Endothelial cell of umbilical vein (primary cell): ENCODE measurements around the gene ESF1. TPM values are rescaled to one million over a fixed set of nuclear protein-coding genes. Genes with fewer than 3 reads are reported as not detected.

Experiments
- BruUV-seq: library from RNA; stranded (reverse); fragments of 400-500 nt; replicated peaks from 2 replicates; lab custom pipeline; 2021; lab: Mats Ljungman, UMichigan
- CTCF ChIA-PET: fragments of 300-600, 350-600 bp; sonication (Branson Sonifier 250); formaldehyde crosslinking; loops from one replicate; lab custom pipeline; 2021; ENCODE audit warnings: antibody characterized with exemption, inconsistent platforms; lab: Charles Lee
- POLR2A ChIA-PET: fragments of 300-600, 350-600 bp; sonication (Branson Sonifier 250); formaldehyde crosslinking; loops from one replicate; lab custom pipeline; 2021; ENCODE audit warnings: antibody characterized with exemption, inconsistent platforms; lab: Charles Lee
- DNase-seq: peaks from one replicate; pipeline ENCODE4 v3.0.0-alpha.2; 2011; ENCODE audit warnings: low read depth, low spot score
- FAIRE-seq: peaks from 2 replicates; lab custom pipeline; 2011; peaks lifted over from hg19 to GRCh38; lab: Jason Lieb, UNC
- H2AFZ ChIP-seq: 2 replicates; pipeline ENCODE4 v1.6.0; 2012; ENCODE audit warnings: low read depth, low read length, control low read depth, inconsistent platforms
- H3K27ac ChIP-seq: 2 replicates; pipeline ENCODE4 v1.5.1; 2011; ENCODE audit warnings: low read depth, mild to moderate bottlenecking, control low read depth, low read length, moderate library complexity; ENCODE audit not compliant: insufficient read depth
- H3K27me3 ChIP-seq, 2 experiments: 2 replicates each; pipeline versions ENCODE4 v1.6.0 to v1.6.1; 2011; ENCODE audit warnings: low read length in 2 of 2, mixed read lengths in 1 of 2; ENCODE audit not compliant: control insufficient read depth in 2 of 2, insufficient read depth in 2 of 2
- H3K36me3 ChIP-seq, 2 experiments: 2 replicates in 1 of 2; 3 replicates in 1 of 2; pipeline ENCODE4 v1.5.1; 2011; ENCODE audit warnings: low read length in 2 of 2, mild to moderate bottlenecking in 1 of 2, moderate library complexity in 1 of 2; ENCODE audit not compliant: control insufficient read depth in 2 of 2, insufficient read depth in 2 of 2; ENCODE audit errors: extremely low read depth in 1 of 2
- H3K4me1 ChIP-seq: 3 replicates; pipeline ENCODE4 v1.5.1; 2011; ENCODE audit warnings: mild to moderate bottlenecking, low read length; ENCODE audit not compliant: control insufficient read depth, insufficient read depth; ENCODE audit errors: extremely low read depth
- H3K4me2 ChIP-seq: 2 replicates; pipeline ENCODE4 v1.6.1; 2011; ENCODE audit warnings: low read length, control low read depth, mixed read lengths; ENCODE audit not compliant: insufficient read depth
- H3K4me3 ChIP-seq, 3 experiments: fragments of 200-600 bp in 1 of 3; sonication (generic), shearing (Covaris generic) in 1 of 3; replicated peaks in 1 of 3; 2 replicates each; pipeline ENCODE4 v1.5.1; 2011 to 2016; ENCODE audit warnings: control low read depth in 3 of 3, low read length in 3 of 3, mild to moderate bottlenecking in 2 of 3, inconsistent platforms in 1 of 3, low read depth in 1 of 3, moderate library complexity in 1 of 3; ENCODE audit not compliant: insufficient read depth in 1 of 3
- H3K79me2 ChIP-seq: 2 replicates; pipeline ENCODE4 v1.6.0; 2012; ENCODE audit warnings: low read length, inconsistent platforms; ENCODE audit not compliant: control insufficient read depth, insufficient read depth
- H3K9ac ChIP-seq: replicated peaks from 2 replicates; pipeline ENCODE3; 2011; ENCODE audit warnings: low read length, control low read depth; ENCODE audit not compliant: insufficient read depth; ENCODE audit errors: extremely low read depth
- H3K9me1 ChIP-seq: replicated peaks from 3 replicates; pipeline ENCODE4 v1.6.0; 2011; ENCODE audit warnings: mild to moderate bottlenecking, low read length; ENCODE audit not compliant: control insufficient read depth, insufficient read depth; ENCODE audit errors: extremely low read depth
- H3K9me3 ChIP-seq: replicated peaks from 2 replicates; pipeline ENCODE4 v1.5.1; 2012; ENCODE audit warnings: low read length, inconsistent platforms; ENCODE audit not compliant: control insufficient read depth, insufficient read depth
- H4K20me1 ChIP-seq: replicated peaks from 2 replicates; pipeline ENCODE3; 2011; ENCODE audit warnings: mild to moderate bottlenecking, low read length; ENCODE audit not compliant: control insufficient read depth, insufficient read depth; ENCODE audit errors: extremely low read depth
- EZH2 ChIP-seq: IDR thresholded peaks from 2 replicates; pipeline ENCODE4 v1.6.1; 2012; ENCODE audit warnings: borderline replicate concordance, low read depth, mild to moderate bottlenecking, moderate library complexity, low read length, inconsistent platforms; ENCODE audit not compliant: severe bottlenecking
- FOS ChIP-seq: IDR thresholded peaks from 2 replicates; pipeline ENCODE4 v1.6.1; 2011; ENCODE audit warnings: mild to moderate bottlenecking, low read length, moderate library complexity, borderline replicate concordance; ENCODE audit not compliant: insufficient read depth
- GATA2 ChIP-seq: IDR thresholded peaks from 2 replicates; pipeline ENCODE4 v1.7.0; 2011; ENCODE audit warnings: low read depth, mild to moderate bottlenecking, moderate library complexity, mixed read lengths, low read length; ENCODE audit not compliant: insufficient read length, insufficient read depth
- JUN ChIP-seq: IDR thresholded peaks from 2 replicates; pipeline ENCODE4 v1.6.1; 2011; ENCODE audit warnings: borderline replicate concordance, low read depth; ENCODE audit not compliant: insufficient read length, insufficient read depth
- MYC ChIP-seq: IDR thresholded peaks from one replicate; pipeline ENCODE4 v1.6.1; 2011; ENCODE audit warnings: mild to moderate bottlenecking, low read depth, low read length
- POLR2A ChIP-seq: IDR thresholded peaks from 2 replicates; pipeline ENCODE4 v1.6.1; 2012; ENCODE audit warnings: low read depth, mild to moderate bottlenecking, control low read depth, low read length
- POLR2AphosphoS5 ChIP-seq: IDR thresholded peaks from 2 replicates; pipeline ENCODE4 v1.6.1; 2012; ENCODE audit warnings: low read depth, mild to moderate bottlenecking, control low read depth, low read length, moderate library complexity; ENCODE audit not compliant: insufficient read depth
- dilution Hi-C: fragments of 300-500 bp; cut with MboI; formaldehyde crosslinking; loops from one replicate; pipeline ENCODE4 v1.15.0; 2019; ENCODE audit warnings: low sequenced_read_pairs; ENCODE audit not compliant: extremely low pct_ligation_motif_present
- intact Hi-C: fragments of 100-400 bp; cut with micrococcal nuclease; formaldehyde crosslinking; loops from one replicate; pipeline ENCODE4 v1.10.0; 2022
- polyA plus RNA-seq, 4 experiments: library from polyadenylated mRNA; depleted of rRNA in 3 of 4; stranded (reverse) in 3 of 4; unstranded in 1 of 4; fragments of >200 nt; gene quantifications; 2 replicates each; pipeline versions ENCODE4 v1.2.1 to v1.2.3, GENCODE V29; 2011 to 2012; ENCODE audit warnings: missing spikeins in 1 of 4
- total RNA-seq: library from RNA; stranded (reverse); gene quantifications from 2 replicates; pipeline ENCODE4 v1.2.3, GENCODE V29; 2021
- TF ChIP-seq, protein P1 (sequence below), 2 donors: IDR thresholded peaks; 1 replicate in 1 of 2; 2 replicates in 1 of 2; pipeline ENCODE4 v1.5.1; 2011; ENCODE audit warnings: low read length in 2 of 2, mild to moderate bottlenecking in 2 of 2, moderate library complexity in 2 of 2, control low read depth in 1 of 2, inconsistent platforms in 1 of 2, low read depth in 1 of 2; ENCODE audit not compliant: insufficient read depth in 1 of 2; ENCODE audit errors: extremely low read depth in 1 of 2
- TF ChIP-seq, protein P2 (sequence below): IDR thresholded peaks from 2 replicates; pipeline ENCODE4 v1.6.1; 2011; ENCODE audit not compliant: insufficient read depth, insufficient read length

ESF1 gene
- total and polyA plus RNA-seq, 2 donors (not counting 3 experiments of a cell fraction or from before 2014, with no cell fraction given): 0.72 to 15.5 TPM

DNA sequence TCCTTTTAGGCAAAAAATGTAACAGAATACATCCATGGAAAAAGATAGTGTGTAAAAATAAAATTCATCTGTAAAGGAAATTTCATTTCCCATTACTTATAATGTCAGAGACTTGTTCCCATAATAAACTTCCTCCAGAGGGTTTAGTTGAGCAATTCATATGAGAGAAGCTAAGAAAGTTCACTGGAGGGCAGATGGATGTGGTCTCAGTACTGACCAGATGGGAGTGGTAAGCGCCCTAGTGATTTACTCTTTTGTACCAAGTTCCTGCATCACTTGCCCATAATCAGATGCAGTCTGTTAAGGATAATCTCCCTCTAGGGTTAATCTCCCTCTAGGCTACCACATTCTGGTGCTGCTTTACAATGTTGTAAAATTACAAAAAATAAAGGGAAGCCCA, 61.7 kb downstream of the ESF1 start:
- Histone ChIP-seq H3K27me3 (no peaks in the 10 kb centered on the region), H3K4me3 (no peak overlapping the region), H3K36me3 (peaks cover 0 to 8% of the 10 kb centered on the region in 2 experiments), H3K9ac (no peak overlapping the region), H4K20me1 (no peaks in the 10 kb centered on the region), H3K9me1 (no peaks in the 10 kb centered on the region), H2AFZ (no peak overlapping the region), H3K79me2 (no peaks in the 10 kb centered on the region), H3K4me2 (no peak overlapping the region), H3K9me3 (no peaks in the 10 kb centered on the region), H3K4me1 (no peaks in the 10 kb centered on the region), H3K27ac (no peak overlapping the region)
- FAIRE-seq (no peak), DNase-seq (no peak)
- TF ChIP-seq GATA2 (no peak), EZH2 (no peak), FOS (no peak)
- dilution Hi-C loops (no loop called here), intact Hi-C loops (no loop called here)
- POLR2A ChIA-PET: no interaction called here
- BruUV-seq: no TSS peak
- CTCF ChIA-PET: no interaction called here

DNA sequence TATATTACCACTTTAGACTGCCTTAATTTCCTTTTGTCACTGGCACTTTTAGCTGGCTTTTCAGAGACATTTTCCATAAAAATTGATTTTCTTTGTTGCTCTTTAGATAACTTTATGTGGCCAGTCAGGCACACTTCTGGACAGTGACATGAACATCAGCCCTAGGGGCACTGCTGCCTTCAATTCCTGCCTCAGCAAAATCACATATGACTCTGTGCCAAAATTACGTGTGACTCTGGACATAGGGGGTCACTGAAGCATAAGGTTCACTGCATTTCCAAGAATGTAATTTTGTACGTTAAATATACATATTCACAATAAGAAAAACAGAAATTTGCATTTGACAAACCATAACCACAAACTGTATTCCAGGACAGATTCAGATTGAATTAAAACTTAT, 66.5 kb downstream of the ESF1 start:
- POLR2A ChIA-PET: no interaction called here
- Histone ChIP-seq H3K4me1 (no peaks in the 10 kb centered on the region), H3K4me3 (no peak overlapping the region), H3K27ac (no peak overlapping the region), H3K4me2 (no peak overlapping the region), H3K9me1 (no peaks in the 10 kb centered on the region), H3K27me3 (no peaks in the 10 kb centered on the region), H3K36me3 (peaks cover 5 to 12% of the 10 kb centered on the region in 2 experiments), H4K20me1 (no peaks in the 10 kb centered on the region), H3K9ac (no peak overlapping the region), H2AFZ (no peak overlapping the region), H3K79me2 (no peaks in the 10 kb centered on the region), H3K9me3 (no peaks in the 10 kb centered on the region)
- DNase-seq (no peak), FAIRE-seq (no peak)
- dilution Hi-C loops (no loop called here), intact Hi-C loops (no loop called here)
- CTCF ChIA-PET: no interaction called here
- no TSS peak for BruUV-seq
- TF ChIP-seq GATA2: no peak
- TF ChIP-seq JUN: no peak
- TF ChIP-seq MYC: no peak
- no peak for TF ChIP-seq EZH2
- no peak for TF ChIP-seq POLR2AphosphoS5
- TF ChIP-seq, protein P1, sequence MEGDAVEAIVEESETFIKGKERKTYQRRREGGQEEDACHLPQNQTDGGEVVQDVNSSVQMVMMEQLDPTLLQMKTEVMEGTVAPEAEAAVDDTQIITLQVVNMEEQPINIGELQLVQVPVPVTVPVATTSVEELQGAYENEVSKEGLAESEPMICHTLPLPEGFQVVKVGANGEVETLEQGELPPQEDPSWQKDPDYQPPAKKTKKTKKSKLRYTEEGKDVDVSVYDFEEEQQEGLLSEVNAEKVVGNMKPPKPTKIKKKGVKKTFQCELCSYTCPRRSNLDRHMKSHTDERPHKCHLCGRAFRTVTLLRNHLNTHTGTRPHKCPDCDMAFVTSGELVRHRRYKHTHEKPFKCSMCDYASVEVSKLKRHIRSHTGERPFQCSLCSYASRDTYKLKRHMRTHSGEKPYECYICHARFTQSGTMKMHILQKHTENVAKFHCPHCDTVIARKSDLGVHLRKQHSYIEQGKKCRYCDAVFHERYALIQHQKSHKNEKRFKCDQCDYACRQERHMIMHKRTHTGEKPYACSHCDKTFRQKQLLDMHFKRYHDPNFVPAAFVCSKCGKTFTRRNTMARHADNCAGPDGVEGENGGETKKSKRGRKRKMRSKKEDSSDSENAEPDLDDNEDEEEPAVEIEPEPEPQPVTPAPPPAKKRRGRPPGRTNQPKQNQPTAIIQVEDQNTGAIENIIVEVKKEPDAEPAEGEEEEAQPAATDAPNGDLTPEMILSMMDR (IDR thresholded peaks at IDR 0.05; ENCODE audit: extremely low read depth in 1 of 2, insufficient read depth in 1 of 2, low read depth in 1 of 2, low read length in 2 of 2): no peak
- TF ChIP-seq, protein P2, sequence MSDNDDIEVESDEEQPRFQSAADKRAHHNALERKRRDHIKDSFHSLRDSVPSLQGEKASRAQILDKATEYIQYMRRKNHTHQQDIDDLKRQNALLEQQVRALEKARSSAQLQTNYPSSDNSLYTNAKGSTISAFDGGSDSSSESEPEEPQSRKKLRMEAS: no peak
- no peak for TF ChIP-seq FOS
- no peak for TF ChIP-seq POLR2A
